Stomach smooth muscle (tissue), 2 donors: ENCODE data around the gene ABHD12.

ENCODE experiments used
- H3K27ac ChIP-seq: one replicate; pipeline ENCODE4 v1.7.0; 2013; ENCODE audit warnings: mild to moderate bottlenecking, low read length, inconsistent platforms
- H3K27me3 ChIP-seq, 2 donors: one replicate each; pipeline ENCODE4 v1.7.0; 2013; ENCODE audit warnings: low read length in 2 of 2; ENCODE audit not compliant: insufficient read depth in 2 of 2, control insufficient read depth in 1 of 2
- H3K36me3 ChIP-seq, 2 donors: one replicate each; pipeline ENCODE4 v1.7.0; 2013; ENCODE audit warnings: low read length in 2 of 2; ENCODE audit not compliant: control insufficient read depth in 2 of 2, insufficient read depth in 2 of 2
- H3K4me1 ChIP-seq: one replicate; pipeline ENCODE4 v1.7.0; 2013; ENCODE audit warnings: low read length; ENCODE audit not compliant: control insufficient read depth, insufficient read depth
- H3K4me3 ChIP-seq, 2 donors: one replicate each; pipeline ENCODE4 v1.7.0; 2013; ENCODE audit warnings: low read length in 2 of 2
- H3K9ac ChIP-seq, 2 donors: one replicate each; pipeline ENCODE4 v1.7.0; 2013; ENCODE audit warnings: low read length in 2 of 2, mild to moderate bottlenecking in 1 of 2
- H3K9me3 ChIP-seq, 2 donors: one replicate each; pipeline ENCODE4 v1.7.0; 2013; ENCODE audit warnings: low read length in 2 of 2; ENCODE audit not compliant: control insufficient read depth in 2 of 2
- donor health status: healthy.
- donor health status: Pancreatic carcinoma.

Gene ABHD12

DNA sequence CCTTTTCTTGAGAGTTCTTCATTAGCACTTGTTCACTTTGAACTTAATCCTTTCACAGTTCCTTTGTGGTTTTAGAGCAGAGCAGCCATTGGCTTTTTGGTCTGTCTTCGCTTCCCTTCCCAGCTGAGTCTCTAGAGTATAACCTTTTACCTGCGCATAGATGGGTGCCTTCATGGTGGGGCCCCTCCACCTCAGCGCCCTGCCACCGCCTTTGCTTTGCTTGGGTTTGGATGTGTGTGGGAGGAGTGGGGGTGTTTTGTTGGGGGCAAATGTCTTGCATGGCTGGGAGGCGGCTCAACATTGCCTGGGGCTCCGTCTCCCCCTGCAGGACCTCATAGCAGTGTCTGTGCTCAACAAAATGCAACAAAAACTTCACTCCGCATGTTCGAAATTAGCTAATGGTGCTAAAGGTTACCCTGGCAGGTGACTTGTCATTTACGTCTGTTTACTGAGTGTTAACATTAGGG, 130.8 kb downstream of the ABHD12 start:
- peaks cover 17 to 24% of the 10 kb centered on the region in 2 donors for H3K36me3 ChIP-seq
- H3K27me3 ChIP-seq: no peaks in the 10 kb centered on the region
- H3K4me1 ChIP-seq: peaks cover 24% of the 10 kb centered on the region
- no peak overlapping the region for H3K9ac ChIP-seq
- no peaks in the 10 kb centered on the region for H3K9me3 ChIP-seq
- H3K27ac ChIP-seq: no peak overlapping the region
- no peak overlapping the region for H3K4me3 ChIP-seq

DNA sequence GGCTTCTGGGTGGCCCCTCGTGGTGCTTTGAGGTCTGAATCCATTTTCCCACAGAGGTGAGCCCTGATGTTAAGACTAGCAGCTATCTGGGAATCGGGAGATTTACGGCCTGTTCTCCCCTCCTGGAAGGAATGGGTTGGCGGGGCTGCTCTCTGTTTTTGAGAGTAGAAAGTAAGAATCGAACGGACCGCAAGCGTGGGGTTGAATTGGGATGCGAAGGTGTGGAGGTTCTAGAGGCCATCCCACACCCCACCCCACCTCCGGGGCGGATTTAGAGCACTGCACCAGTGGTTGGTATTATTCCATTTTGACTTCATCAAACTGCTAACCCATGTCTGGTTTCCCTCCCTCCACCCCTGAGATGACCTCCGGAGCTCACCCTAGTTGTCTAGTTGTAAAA, 131.3 kb downstream of the ABHD12 start:
- Histone ChIP-seq H3K27ac (no peak overlapping the region), H3K9ac (no peak overlapping the region), H3K4me3 (no peak overlapping the region), H3K9me3 (no peaks in the 10 kb centered on the region), H3K4me1 (peaks cover 26% of the 10 kb centered on the region), H3K36me3 (peaks cover 17 to 24% of the 10 kb centered on the region in 2 donors), H3K27me3 (no peaks in the 10 kb centered on the region)

DNA sequence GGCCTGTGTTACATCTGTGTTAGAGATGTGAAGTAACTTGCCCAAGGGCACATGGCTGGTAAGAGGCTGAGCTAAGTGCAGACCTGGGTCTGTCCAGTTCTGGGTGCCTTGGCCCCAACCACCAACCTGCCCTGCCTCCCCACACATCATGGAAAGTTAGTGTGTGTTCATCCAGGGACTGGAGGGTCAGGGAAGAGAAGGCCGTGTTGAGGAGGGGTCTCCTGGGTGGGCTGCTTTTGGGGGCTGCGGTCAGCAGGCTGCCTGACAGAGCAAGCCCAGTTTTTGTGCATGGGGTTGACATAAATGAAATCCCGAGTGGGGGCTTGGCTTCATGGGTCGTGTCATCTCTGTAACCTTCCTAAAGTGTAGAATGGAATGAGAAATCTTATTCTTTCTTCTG, 131.8 kb downstream of the ABHD12 start:
- H3K36me3 ChIP-seq: peaks cover 17 to 24% of the 10 kb centered on the region in 2 donors
- H3K4me1 ChIP-seq: peaks cover 26% of the 10 kb centered on the region
- H3K27ac ChIP-seq: no peak overlapping the region
- H3K9ac ChIP-seq: no peak overlapping the region
- no peak overlapping the region for H3K4me3 ChIP-seq
- no peaks in the 10 kb centered on the region for H3K27me3 ChIP-seq
- H3K9me3 ChIP-seq: no peaks in the 10 kb centered on the region

DNA sequence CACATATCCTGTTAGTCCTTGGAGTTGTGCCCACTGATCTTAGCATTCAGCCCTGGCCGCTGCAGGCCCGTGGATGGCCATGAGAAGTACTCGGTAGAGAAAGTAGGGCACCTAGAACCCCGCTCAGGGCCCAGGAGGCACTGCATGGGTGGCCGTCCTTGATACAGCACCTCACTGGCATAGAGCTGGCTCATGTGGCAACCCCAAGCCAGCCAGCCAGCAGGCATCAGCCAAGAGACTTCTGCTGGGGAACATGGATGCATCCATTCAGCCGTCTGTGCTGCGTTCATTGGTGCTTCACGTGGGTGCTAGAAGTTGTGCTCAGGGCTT, 132.2 kb downstream of the ABHD12 start:
- H3K27ac ChIP-seq: no peak overlapping the region
- H3K4me1 ChIP-seq: peaks cover 29% of the 10 kb centered on the region
- H3K27me3 ChIP-seq: no peaks in the 10 kb centered on the region
- H3K9me3 ChIP-seq: no peaks in the 10 kb centered on the region
- H3K9ac ChIP-seq: no peak overlapping the region
- peaks cover 17 to 24% of the 10 kb centered on the region in 2 donors for H3K36me3 ChIP-seq
- no peak overlapping the region for H3K4me3 ChIP-seq

DNA sequence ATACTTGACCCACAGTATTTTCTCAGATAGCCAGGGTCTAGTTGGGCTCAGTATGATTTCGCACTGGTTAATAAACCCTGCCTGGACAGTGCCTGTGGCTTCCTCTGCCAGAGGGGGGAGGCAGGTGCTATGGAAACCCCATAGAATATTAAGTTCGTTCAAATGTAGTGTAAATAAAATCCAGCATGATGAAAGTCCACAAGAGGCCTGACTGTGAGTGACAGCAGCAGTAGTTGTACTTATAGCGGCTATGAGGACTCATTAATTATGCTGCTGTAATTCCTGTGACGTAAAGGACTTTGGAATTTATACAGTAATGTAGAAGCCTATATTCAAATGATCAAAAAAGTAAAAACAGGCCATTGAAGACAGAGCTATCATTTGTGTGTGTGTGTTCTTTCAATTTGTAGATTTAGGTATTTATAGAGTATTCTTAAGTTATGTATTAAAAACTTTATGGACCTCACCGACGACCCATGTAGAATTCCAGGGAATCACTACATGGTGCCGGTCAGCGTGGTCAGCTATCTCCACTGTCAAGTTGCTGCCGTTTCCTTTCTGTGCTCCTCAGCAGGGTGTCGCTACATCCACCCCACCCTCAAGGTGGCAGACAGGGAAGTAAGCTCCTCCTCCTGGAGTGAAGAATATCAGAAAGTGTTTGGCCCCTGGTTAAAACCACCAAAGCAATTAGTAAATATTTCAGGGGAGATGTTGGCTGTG, 132.7 kb downstream of the ABHD12 start:
- no peaks in the 10 kb centered on the region for H3K9me3 ChIP-seq
- H3K27ac ChIP-seq: no peak overlapping the region
- H3K27me3 ChIP-seq: no peaks in the 10 kb centered on the region
- peaks cover 32% of the 10 kb centered on the region for H3K4me1 ChIP-seq
- H3K4me3 ChIP-seq: no peak overlapping the region
- H3K9ac ChIP-seq: no peak overlapping the region
- peaks cover 17 to 24% of the 10 kb centered on the region in 2 donors for H3K36me3 ChIP-seq

DNA sequence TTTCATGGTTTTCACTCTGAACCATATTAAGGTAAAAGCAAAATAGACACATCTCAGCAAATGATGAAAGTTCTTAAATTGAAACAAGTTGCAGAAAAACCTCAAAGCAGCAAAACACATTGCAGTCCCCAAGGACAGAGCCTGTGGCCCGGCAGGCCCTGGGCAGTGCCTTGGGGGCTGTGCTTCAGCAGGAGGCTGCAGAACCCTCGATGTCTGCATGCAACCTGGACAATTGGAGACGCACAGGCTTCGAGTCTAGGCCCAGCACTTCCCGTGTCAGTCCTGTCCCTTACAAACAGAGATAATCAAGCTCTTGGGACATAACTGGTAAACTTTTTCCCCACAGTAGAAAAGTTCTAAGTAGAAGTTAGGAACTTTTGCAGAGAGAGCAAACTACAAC, 133.5 kb downstream of the ABHD12 start:
- Histone ChIP-seq H3K36me3 (peaks cover 17 to 24% of the 10 kb centered on the region in 2 donors), H3K27ac (no peak overlapping the region), H3K4me1 (peaks cover 39% of the 10 kb centered on the region), H3K4me3 (no peak overlapping the region), H3K9ac (no peak overlapping the region), H3K9me3 (no peaks in the 10 kb centered on the region), H3K27me3 (no peaks in the 10 kb centered on the region)

DNA sequence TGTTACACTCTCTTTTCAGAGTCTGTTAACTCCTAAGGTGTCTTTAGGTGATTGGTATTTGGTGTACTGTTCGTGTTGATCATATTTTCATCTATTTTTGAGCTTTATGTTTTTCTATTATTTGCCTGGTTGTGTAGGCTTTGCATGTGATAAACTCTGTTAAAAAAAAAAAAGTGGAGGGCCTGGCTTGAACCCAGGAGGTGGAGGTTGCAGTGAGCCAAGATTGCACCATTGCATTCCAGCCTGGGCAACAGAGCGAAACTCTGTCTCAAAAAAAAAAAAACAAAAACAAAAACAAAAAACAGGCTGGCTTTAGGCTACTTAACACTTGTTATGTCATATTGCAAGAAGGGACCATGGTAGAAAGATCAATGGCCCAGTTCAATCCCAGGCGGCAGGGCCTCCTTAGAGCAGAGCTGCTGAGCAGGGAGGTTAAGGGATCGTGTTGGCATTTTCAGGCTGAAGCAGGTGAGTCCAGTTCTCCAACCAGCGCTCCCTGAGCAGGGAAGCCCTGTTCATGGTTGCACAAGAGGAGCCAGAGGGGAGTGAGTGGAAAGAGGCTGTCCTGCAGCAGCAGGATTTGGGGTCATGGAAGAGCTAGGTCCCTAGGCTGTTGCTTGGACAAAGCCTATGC, 134.3 kb downstream of the ABHD12 start:
- Histone ChIP-seq H3K9me3 (no peaks in the 10 kb centered on the region), H3K9ac (no peak overlapping the region), H3K4me1 (peaks cover 47% of the 10 kb centered on the region), H3K36me3 (peaks cover 17 to 26% of the 10 kb centered on the region in 2 donors), H3K27ac (no peak overlapping the region), H3K27me3 (no peaks in the 10 kb centered on the region), H3K4me3 (peak overlapping the region in 1 of 2 donors; percentile 15)

DNA sequence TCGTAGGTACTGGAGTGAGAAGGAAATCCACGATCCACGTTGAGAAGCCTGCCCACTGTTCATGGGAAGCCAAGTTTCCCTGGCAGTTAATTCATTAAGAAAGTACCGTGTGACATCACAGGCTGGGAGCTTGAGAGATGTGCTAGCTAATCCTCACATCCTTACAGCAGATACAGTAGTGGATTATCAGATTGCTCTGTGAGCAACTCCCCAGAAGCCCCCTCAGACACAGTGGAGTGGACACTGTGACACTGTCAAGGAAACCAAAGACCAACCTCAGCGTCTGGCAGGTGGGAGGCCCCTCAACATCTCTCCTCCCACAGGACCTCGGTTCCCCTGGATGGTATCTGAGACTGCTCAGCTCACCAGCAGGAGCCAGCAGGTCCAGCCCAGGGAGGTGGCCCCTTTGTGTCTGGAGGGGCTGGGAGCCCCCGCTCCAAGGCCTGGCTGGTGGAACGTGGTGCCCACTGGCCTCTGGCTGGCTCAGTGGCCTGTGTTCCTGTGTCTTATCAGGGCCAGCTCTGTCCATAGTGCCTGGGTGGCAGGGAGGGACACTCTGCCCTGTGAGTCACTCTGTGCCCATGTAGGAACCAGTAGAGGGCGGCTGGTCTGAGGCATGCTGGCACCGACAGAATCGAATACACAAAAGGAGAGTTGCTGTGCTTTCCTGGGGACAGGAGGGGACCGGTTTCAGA, 135.5 kb downstream of the ABHD12 start:
- H3K4me1 ChIP-seq: peaks cover 55% of the 10 kb centered on the region

DNA sequence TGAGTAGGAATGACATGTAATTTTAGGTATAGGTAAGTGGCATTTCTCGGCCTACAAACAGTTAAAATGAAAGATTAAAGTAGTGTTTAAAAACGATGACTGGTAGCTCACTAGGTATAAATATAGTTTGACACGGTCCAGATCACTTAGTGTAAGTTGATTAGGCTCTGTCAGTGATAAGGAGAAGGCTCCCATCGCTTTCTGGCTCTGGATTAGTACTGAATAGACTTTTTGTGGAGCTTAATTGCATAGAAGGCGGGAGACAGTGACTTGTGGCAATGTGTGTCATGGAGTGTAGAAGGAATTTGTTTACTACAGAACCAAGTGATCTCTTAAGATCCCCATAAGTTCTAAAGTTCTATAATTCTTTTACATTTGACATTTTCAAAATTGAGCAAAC, 136.1 kb downstream of the ABHD12 start:
- Histone ChIP-seq H3K9me3 (no peaks in the 10 kb centered on the region), H3K36me3 (peaks cover 10 to 13% of the 10 kb centered on the region in 2 donors), H3K4me1 (peaks cover 59% of the 10 kb centered on the region), H3K4me3 (no peak overlapping the region), H3K27ac (no peak overlapping the region), H3K9ac (peak overlapping the region in 1 of 2 donors; percentile 13), H3K27me3 (no peaks in the 10 kb centered on the region)

More for the DNA sequence above, 135.5 kb downstream of the ABHD12 start:
- Histone ChIP-seq H3K27me3 (no peaks in the 10 kb centered on the region), H3K36me3 (peaks cover 15 to 18% of the 10 kb centered on the region in 2 donors), H3K9ac (no peak overlapping the region), H3K4me3 (peak overlapping the region in 1 of 2 donors; percentile 40), H3K27ac (no peak overlapping the region), H3K9me3 (no peaks in the 10 kb centered on the region)

DNA sequence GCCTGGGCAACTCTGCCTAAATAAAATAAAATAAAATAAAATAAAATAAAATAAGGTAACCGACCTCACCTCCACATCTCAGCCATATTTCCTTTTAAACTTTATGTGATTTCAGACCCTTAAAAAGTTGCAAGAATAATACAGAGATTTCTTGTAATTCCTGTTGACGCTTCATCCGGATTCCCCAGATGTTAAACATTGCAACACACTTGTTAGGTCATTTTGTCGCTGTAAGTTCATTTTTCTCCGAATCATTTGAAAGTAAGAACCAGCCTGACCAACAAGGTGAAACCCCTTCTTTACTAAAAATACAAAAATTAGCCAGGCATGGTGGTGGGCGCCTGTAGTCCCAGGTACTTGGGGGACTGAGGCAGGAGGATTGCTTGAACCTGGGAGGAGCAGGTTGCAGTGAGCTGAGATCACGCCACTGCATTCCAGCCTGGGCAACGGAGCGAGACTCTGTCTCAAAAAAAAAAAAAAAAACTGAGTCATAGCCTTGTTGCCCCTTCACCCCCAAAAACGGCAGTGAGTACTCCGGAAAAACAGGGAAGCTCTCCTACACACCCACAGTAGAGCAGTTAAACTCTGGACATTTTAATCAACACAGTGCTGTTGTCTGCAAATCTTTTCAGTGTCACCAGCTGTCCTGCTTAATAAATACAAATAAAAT, 136.9 kb downstream of the ABHD12 start:
- Histone ChIP-seq H3K27me3 (no peaks in the 10 kb centered on the region), H3K27ac (no peak overlapping the region), H3K36me3 (peaks cover 3 to 7% of the 10 kb centered on the region in 2 donors), H3K4me1 (peaks cover 63% of the 10 kb centered on the region), H3K9ac (no peak overlapping the region), H3K4me3 (no peak overlapping the region), H3K9me3 (no peaks in the 10 kb centered on the region)
